RWPE1 (cell line): ENCODE data around the gene TPCN2.
A peak's percentile ranks its signal among the peaks of the same experiment; 100 is the strongest.

Experiments used
- CTCF ChIA-PET: fragments of 350-600 bp; sonication (Branson Sonifier 250); formaldehyde crosslinking; extraction: SDS; loops from one replicate; lab custom pipeline; 2021; lab: Yijun Ruan, JAX
- POLR2A ChIA-PET: fragments of 400-600 bp; formaldehyde crosslinking; extraction: SDS; loops from one replicate; lab custom pipeline; 2020; ENCODE audit warnings: antibody characterized with exemption; ENCODE audit not compliant: low non-redundant PET; lab: Yijun Ruan, JAX
- DNase-seq: peaks from one replicate; pipeline ENCODE4 v3.0.0; 2012; ENCODE audit warnings: low spot score
- H3K27ac ChIP-seq: fragments of 450-650 bp; 2 replicates; pipeline ENCODE4 v1.5.1; 2017
- CTCF ChIP-seq: fragments of 450-650 bp; conservative IDR thresholded peaks from 2 replicates; pipeline ENCODE4 v1.5.1; 2017; ENCODE audit warnings: low read depth, mild to moderate bottlenecking

Gene TPCN2

GRCh38 chr11:69092263-69092662 is 43.5 kb downstream of the TPCN2 start:
- CTCF ChIA-PET = no interaction called here
- DNase-seq = no peak
- POLR2A ChIA-PET = no interaction called here
- H3K27ac ChIP-seq = no peak overlapping the region
- no peak for TF ChIP-seq CTCF

- H3K27ac ChIP-seq = no peak overlapping the region
- TF ChIP-seq CTCF = no peak
- DNase-seq = no peak
- POLR2A ChIA-PET = no interaction called here
- CTCF ChIA-PET = no interaction called here
Observed at GRCh38 chr11:69093106-69093505, 44.4 kb downstream of the TPCN2 start.

GRCh38 chr11:69094111-69094914 is 45.6 kb downstream of the TPCN2 start:
- DNase-seq = no peak
- peak overlapping the region; percentile 11; the same call in 1 of the 2 replicates for H3K27ac ChIP-seq
- CTCF ChIA-PET = no interaction called here
- no peak for TF ChIP-seq CTCF
- POLR2A ChIA-PET = no interaction called here

- POLR2A ChIA-PET = no interaction called here
Observed at GRCh38 chr11:69094915-69095290, 46.2 kb downstream of the TPCN2 start.

GRCh38 chr11:69095300-69095699 is 46.6 kb downstream of the TPCN2 start:
- ChIA-PET CTCF (no interaction called here), POLR2A (no interaction called here)
- H3K27ac ChIP-seq = no peak overlapping the region
- no peak for DNase-seq
- no peak for TF ChIP-seq CTCF

More at GRCh38 chr11:69094915-69095290, 46.2 kb downstream of the TPCN2 start:
- no peak for DNase-seq
- TF ChIP-seq CTCF = no peak
- CTCF ChIA-PET = no interaction called here
- no peak overlapping the region for H3K27ac ChIP-seq

GRCh38 chr11:69096473-69096872 is 47.7 kb downstream of the TPCN2 start:
- no peak overlapping the region for H3K27ac ChIP-seq
- no peak for TF ChIP-seq CTCF
- no peak for DNase-seq
- CTCF ChIA-PET = no interaction called here
- POLR2A ChIA-PET = no interaction called here
